NCI-H1105 (cell line): ENCODE measurements around the gene UNC5C.

ENCODE experiments used
- DNase-seq: peaks from one replicate; lab custom pipeline; 2025; lab: John Stamatoyannopoulos, UW

The UNC5C gene

DNA sequence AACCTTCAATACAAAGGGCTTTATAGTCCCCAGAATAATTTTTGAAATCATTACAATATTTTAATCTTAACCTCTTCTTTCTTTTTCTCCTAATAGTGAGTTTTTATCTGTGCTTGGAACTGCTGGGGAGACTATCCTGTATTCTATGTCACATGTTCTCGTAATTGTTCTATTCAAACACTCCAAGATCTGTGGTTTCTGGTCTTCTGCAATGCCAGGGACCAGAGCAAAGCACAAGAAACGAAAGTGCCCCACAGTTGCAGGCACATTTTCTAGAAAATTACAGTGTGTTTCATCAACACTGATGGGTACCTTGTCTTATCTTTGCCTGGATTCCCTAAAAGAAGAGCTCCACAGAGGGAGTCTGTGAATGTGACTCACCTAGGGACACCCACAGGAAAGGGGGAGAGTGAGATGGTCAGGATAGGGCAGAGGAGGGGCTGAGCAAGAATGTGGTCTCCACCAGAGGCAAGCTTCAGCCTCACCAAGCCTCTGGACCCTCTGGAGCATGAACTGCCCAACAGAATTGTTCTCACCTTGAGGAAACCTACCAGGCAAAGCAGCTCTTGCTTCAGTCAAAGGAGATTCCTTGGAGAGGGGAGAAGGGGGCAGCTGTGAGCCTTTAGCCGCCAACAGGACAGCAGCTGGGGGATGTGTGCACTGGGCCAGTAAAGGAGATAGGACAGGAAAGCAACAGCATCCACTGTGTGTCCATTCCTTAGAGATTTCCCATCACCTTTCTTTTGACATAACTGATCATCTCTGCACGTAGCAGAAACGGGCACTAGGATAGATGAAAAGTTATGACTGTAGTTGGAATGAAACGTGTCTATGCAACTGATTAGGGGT, 25.9 kb downstream of the UNC5C start:
- no peak for DNase-seq

DNA sequence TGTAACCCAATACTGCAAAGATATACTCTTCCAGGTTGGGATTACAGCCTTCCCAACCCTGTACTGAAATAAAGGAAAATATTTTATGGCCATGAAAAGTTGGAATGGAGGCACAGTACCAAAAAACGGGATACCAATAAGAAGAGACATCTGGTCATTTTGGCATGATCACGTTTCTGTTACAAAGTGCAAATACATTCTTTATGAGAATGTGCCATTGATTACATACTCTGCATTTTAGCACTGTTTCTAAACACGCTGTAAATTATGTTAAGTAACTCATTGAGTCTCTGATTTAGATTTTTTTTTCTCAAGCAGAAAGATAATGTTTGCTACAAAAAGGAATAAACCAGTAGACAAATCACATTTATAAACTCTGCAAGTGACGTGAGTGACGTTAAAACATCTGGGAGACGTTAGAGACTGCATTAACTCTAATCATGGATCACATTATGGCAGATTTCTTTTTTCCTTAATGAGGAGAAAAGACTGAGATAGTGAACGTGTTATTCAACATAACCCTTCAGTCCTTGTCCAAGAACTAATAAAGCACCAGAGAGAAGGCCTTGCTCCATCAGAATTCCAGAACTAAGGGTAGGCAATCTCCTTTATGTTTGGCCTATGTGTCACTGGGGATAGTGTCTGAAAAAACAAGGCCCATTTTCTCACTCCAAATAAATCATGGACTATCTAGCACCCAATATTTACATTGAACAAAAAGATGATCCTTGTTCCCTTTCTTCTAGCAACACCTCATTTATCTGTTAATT, 31.0 kb downstream of the UNC5C start:
- DNase-seq: no peak

- DNase-seq: no peak
Measured at GRCh38 chr4:95516528-95517017, 32.2 kb downstream of the UNC5C start.

- no peak for DNase-seq
Measured at GRCh38 chr4:95515589-95515988, 33.2 kb downstream of the UNC5C start.

GRCh38 chr4:95513022-95513421, 35.8 kb downstream of the UNC5C start:
- no peak for DNase-seq

- DNase-seq: no peak
Measured at GRCh38 chr4:95511477-95511876, 37.3 kb downstream of the UNC5C start.

GRCh38 chr4:95510877-95511276, 37.9 kb downstream of the UNC5C start:
- DNase-seq: no peak

GRCh38 chr4:95510145-95510544, 38.6 kb downstream of the UNC5C start:
- DNase-seq: no peak

- DNase-seq: no peak
Measured at GRCh38 chr4:95508421-95508820, 40.4 kb downstream of the UNC5C start.

GRCh38 chr4:95507561-95507960, 41.2 kb downstream of the UNC5C start:
- DNase-seq: no peak

DNA sequence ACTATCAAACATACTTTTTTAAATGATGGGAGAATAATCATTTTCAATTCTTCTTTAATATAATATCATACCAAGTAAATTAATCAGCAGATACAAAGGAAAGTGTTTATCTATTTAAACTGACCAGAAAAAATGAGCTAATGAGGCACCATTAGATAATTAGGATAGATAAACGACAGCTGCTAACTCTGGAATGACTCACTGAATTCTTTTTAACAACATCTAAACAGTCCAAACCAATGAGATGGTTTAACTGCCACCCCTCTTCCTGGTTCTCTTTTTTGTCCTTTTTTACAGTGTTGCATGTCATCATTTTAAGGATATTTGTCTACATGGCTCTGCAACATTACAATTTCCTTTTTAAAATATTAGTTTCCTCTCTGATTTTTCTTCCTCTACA, 41.6 kb downstream of the UNC5C start:
- no peak for DNase-seq

DNA sequence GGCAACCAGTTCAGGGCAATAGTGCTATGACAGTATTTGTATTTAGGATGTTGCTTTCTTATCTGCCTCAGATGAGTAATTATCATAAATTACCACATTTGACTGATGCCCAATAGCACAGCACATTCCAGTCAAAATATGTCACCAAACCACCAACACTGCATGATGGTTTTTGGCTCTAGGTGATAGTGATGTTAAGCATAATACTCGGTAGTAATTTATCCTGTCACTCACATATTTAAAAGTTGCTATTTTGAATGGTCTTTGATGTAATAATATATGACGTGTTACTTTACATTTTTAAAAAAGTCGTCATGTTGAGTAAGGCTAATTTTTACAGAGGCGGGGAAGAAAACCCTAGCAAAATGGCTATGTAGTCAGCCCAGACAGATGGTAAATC, 42.5 kb downstream of the UNC5C start:
- DNase-seq: no peak

DNA sequence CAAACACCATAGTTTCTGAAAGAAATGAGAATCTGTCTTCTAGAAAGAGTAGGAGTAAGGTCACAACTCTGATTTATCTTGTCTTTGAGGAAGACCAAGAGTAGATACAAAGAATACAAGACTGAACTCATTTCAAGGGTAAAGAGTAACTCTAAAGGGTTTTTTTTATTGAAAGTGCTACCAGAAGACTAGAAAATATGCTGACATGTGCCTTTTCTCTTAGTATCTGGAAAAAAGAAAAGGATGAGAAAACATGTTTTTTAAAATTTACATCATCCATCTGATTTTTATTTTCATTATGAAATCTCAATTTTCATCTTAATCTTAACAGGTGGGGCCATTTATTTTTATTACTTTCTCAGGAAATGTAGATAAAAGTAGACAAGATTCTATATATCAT, 43.0 kb downstream of the UNC5C start:
- DNase-seq: no peak

DNA sequence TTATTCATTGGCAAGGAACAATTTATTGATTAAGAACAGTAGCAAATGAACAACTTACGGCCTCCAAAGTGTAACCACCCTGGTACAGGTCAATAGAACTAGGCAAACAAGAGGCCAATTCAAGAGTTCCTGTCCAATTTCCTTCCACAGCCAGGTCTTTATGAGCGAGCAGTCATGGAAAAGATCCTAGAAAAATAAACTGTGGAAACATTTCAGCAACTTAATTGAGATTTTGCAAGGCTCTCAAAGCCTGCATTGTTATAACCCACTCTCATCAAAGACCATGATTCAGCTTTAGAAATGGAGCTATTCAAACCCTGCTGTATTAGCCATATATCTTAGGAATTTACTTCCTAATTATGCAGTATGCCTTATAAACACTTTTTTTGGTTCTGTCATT, 43.6 kb downstream of the UNC5C start:
- DNase-seq: no peak

GRCh38 chr4:95504501-95504900, 44.3 kb downstream of the UNC5C start:
- no peak for DNase-seq

DNA sequence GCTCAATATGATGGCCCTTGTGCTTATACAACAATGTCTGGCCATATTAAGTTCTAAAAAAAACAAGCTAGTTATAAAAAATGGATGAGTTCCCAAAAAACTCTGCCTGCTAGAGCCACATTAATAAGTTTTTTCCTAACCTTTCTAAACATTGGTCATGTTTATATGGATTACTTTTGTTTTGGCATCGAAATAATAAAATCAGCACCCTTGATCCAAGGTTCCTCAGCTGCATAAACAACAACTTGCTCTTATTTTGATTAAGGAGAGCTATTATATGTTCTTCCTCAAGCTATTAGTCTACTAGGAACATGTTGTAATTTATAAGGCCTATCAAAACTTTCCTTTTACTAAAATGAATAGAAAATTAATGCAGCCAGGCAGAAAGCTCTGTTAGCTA, 48.4 kb downstream of the UNC5C start:
- no peak for DNase-seq

DNA sequence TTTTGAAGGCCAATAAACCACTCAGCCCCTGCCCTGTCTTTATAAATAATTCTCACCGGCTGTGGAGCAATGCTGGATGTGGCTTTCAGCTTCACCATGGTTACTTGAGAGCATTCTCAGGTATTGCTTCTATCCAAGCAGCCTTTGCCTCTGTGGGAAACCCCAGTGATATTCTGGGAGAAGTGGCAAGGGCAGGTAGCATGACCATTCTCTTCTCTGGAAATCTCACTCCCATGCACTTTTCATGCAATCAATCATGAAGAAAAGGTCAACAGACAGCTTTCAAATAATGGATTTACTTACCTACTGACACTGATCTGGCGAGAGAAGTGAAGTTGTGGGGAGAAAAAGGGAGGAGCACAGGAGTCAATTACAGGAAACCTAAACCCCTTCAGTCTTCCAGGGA, 49.5 kb downstream of the UNC5C start:
- no peak for DNase-seq

DNA sequence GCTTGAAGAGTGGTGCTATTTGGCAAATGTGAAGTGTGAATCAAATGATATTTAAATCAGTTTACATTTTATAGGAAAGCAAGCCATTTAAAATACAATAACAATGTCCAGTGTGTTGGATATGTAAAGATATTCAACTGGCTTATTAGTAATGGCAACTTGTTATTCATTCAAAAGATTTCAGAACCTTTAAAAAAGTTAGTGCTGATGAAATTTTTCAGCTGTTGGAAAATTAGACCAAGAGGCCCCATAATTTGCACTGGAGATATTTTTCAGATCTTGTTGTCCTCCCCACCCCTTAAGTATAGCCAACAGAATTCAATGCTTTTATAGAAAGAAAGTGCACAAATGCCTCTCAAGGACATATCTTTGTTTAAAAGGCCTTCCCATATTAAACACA, 54.6 kb downstream of the UNC5C start:
- no peak for DNase-seq

DNA sequence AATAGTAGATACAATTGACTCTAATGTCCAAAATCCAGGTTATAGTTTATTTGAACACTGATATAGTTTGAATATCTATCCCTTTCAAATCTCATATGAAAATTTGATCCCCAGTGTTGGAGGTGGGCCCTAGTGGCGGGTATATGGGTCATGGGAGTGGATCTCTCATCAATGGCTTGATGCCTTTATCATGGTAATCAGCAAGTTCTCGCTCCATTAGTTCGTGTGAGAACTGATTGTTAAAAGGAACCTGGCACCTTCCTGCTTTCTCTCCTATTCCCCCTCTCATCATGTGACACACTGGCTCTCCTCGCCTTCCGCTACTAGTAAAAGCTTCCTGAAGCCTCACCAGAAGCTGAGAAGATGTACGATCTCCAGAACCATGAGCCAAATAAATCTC, 70.1 kb downstream of the UNC5C start:
- DNase-seq: no peak

GRCh38 chr4:95476121-95476520, 72.7 kb downstream of the UNC5C start:
- no peak for DNase-seq

DNA sequence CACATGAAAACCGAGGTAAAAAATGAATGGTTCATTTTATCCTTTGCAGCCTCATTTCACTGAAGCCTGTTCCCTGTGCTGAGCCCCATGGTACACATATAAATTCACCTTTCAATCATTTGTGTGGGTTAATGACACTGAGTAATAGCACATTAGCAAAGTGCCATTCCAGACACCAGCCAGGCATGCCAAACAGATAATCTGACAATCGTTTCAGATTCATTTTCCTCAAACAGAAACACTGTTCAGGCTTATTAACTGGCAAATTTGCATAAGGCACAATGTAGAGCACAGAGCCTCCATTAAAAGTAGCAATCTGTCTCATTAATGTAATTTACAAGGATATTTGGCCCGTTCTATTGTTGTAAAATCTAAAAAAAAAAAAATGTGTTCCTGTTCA, 76.2 kb downstream of the UNC5C start:
- DNase-seq: no peak

GRCh38 chr4:95470622-95471021, 78.2 kb downstream of the UNC5C start:
- no peak for DNase-seq

DNA sequence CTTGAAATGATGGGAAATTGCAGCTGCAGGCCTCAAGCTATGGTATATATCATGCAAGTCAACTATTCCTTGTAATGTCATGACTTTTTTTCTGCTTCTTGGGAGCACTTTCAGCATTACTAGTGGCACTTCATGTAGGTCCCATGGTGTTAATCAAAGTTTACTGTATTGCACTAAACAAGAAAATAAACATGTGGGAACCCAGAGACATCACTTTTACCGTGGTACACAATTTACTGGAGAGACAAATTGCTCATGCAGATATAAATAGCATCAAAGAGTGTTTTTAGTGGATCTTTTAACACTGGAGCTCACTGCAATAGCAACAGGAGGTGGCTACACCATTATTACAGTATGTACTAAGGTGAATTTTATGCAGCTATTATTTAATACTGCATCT, 79.2 kb downstream of the UNC5C start:
- DNase-seq: no peak
